ENCODE data around the gene ATG16L1. TPM values are rescaled to one million over a fixed set of nuclear protein-coding genes. Genes with fewer than 3 reads are reported as not detected.

The ATG16L1 gene
- total RNA-seq, 4 donors from 2014 or later, result 24.7 to 40.3 (median 30.2) TPM

DNA sequence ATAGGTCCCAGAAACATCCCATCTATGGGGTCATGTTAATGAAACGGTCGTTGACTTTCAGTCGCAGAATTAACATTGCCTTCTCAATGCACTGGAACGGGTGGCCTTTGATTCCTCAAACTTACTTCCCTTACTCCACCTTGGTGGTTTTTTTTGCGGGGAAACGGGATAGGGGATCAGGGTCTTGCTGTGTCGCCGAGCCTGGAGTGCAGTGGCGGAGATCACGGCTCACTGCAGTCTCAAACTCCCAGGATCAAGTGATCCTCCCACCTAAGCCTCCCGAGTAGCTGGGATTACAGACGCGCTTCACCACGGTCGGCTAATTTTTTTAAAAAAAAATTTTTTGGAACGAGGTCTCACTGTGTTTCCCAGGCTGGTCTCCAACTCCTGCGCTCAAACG lies 754 bp downstream of the ATG16L1 start:
- no peak for DNase-seq (ENCODE audit: extremely low spot score)
- Histone ChIP-seq H3K9me3 (no peaks in the 10 kb centered on the region), H3K27ac (replicated peaks in 1 of 4) (peak overlapping the region; percentile 82 to 95 (median 92)), H3K36me3 (peaks cover 8 to 27% (median 15%) of the 10 kb centered on the region in 4 donors), H3K4me1 (peaks cover 18 to 46% (median 32%) of the 10 kb centered on the region in 4 donors), H3K4me3 (peak overlapping the region; percentile 73 to 97 (median 92)), H3K27me3 (no peaks in the 10 kb centered on the region)
- intact Hi-C loops (cut with DNase I), result loop anchor here (5.0 kb wide), 3 partner anchors 190 to 645 kb away; no protein-coding TSS in a partner anchor
- TF ChIP-seq, protein P1, sequence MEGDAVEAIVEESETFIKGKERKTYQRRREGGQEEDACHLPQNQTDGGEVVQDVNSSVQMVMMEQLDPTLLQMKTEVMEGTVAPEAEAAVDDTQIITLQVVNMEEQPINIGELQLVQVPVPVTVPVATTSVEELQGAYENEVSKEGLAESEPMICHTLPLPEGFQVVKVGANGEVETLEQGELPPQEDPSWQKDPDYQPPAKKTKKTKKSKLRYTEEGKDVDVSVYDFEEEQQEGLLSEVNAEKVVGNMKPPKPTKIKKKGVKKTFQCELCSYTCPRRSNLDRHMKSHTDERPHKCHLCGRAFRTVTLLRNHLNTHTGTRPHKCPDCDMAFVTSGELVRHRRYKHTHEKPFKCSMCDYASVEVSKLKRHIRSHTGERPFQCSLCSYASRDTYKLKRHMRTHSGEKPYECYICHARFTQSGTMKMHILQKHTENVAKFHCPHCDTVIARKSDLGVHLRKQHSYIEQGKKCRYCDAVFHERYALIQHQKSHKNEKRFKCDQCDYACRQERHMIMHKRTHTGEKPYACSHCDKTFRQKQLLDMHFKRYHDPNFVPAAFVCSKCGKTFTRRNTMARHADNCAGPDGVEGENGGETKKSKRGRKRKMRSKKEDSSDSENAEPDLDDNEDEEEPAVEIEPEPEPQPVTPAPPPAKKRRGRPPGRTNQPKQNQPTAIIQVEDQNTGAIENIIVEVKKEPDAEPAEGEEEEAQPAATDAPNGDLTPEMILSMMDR (IDR thresholded peaks at IDR 0.05), result no peak
- no peak for TF ChIP-seq POLR2A (IDR thresholded peaks at IDR 0.05; ENCODE audit: low read depth)
- no peak for TF ChIP-seq EP300 (IDR thresholded peaks at IDR 0.05)
- TF ChIP-seq POLR2AphosphoS5 (IDR thresholded peaks at IDR 0.05), result no peak
- WGBS, result 0% methylated on average over 17 of the region's 18 CpGs

DNA sequence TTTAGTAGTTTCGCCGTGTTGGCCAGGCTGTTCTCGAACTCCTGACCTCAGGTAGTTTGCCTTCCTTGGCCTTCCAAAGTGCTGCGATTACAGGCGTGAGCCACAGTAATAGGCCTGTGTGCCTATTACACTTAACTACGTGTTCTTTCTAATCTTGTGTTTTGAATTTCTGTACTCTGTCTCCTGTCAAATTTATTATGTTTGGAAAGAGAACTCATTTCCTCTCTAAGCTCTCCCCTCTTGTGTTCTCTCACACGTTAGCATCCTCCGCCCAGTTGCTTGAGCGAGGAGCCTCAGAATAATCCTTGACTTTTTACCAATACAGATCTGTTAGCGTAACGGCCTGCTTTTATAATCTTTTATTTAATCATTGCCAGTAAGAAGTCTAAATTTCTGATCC lies 3.7 kb downstream of the ATG16L1 start:
- Histone ChIP-seq H3K27me3 (no peaks in the 10 kb centered on the region), H3K4me3 (no peak overlapping the region), H3K4me1 (peaks cover 18 to 46% (median 32%) of the 10 kb centered on the region in 4 donors), H3K36me3 (peaks cover 16 to 57% (median 40%) of the 10 kb centered on the region in 4 donors), H3K9me3 (no peaks in the 10 kb centered on the region), H3K27ac (replicated peaks in 1 of 4) (no peak overlapping the region)
- WGBS, result 82% methylated on average over 11 of the region's 11 CpGs
- TF ChIP-seq, protein P1 (IDR thresholded peaks at IDR 0.05), result no peak
- TF ChIP-seq POLR2AphosphoS5 (IDR thresholded peaks at IDR 0.05), result no peak
- no peak for TF ChIP-seq POLR2A (IDR thresholded peaks at IDR 0.05; ENCODE audit: low read depth)
- TF ChIP-seq EP300 (IDR thresholded peaks at IDR 0.05), result no peak
- intact Hi-C loops (cut with DNase I), result no loop called here
- no peak for DNase-seq (ENCODE audit: extremely low spot score)

DNA sequence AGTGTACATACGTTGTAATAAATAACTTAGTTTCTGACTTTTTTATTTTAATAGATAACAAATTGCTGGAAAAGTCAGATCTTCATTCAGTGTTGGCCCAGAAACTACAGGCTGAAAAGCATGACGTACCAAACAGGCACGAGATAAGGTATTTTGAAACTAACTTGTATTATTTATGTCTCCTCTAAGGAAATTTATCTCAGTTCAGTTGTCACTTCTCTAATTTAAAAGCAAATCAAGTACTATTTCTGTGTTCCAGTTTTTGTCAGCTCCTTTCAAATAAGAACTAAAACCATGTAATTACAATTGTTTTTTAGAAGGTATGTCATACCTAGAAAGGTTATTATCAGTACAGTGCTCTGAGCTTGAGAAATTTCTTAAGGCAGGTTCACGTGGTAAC lies 4.6 kb downstream of the ATG16L1 start:
- intact Hi-C loops (cut with DNase I), result no loop called here
- DNase-seq (ENCODE audit: extremely low spot score), result no peak
- no peaks in the 10 kb centered on the region for H3K9me3 ChIP-seq
- no peaks in the 10 kb centered on the region for H3K27me3 ChIP-seq
- 86% methylated on average over 4 of the region's 4 CpGs for WGBS
- no peak overlapping the region for H3K27ac ChIP-seq (replicated peaks in 1 of 4)
- peaks cover 22 to 66% (median 48%) of the 10 kb centered on the region in 4 donors for H3K36me3 ChIP-seq
- TF ChIP-seq EP300 (IDR thresholded peaks at IDR 0.05) (no peak), POLR2AphosphoS5 (IDR thresholded peaks at IDR 0.05) (no peak), POLR2A (IDR thresholded peaks at IDR 0.05; ENCODE audit: low read depth) (no peak)
- TF ChIP-seq, protein P1 (IDR thresholded peaks at IDR 0.05), result no peak
- H3K4me3 ChIP-seq, result no peak overlapping the region
- peaks cover 18 to 43% (median 32%) of the 10 kb centered on the region in 4 donors for H3K4me1 ChIP-seq

DNA sequence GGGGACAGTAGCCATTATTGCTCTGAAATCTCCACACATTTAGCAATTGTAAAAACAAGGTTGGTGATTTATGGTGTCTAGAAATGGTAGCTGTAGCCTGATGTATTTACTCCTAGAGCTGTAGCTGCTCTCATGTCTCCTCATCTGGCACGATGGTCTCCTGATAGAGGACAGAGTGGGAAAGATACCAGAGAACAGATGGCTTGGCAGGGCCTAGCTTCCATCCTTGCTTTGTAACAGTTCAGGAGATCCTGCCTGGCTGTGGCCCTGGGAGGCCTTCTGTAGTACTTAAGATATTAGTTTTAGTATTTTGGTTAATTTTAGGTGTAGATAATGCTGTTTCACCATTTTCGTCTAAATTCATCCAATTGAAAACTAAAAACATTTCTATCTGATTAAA lies 6.7 kb downstream of the ATG16L1 start:
- intact Hi-C loops (cut with DNase I), result no loop called here
- no peak for DNase-seq (ENCODE audit: extremely low spot score)
- 89% methylated on average over 2 of the region's 2 CpGs for WGBS
- Histone ChIP-seq H3K27me3 (no peaks in the 10 kb centered on the region), H3K4me3 (no peak overlapping the region), H3K4me1 (peaks cover 9 to 29% (median 21%) of the 10 kb centered on the region in 4 donors), H3K27ac (replicated peaks in 1 of 4) (no peak overlapping the region), H3K36me3 (peaks cover 37 to 87% (median 67%) of the 10 kb centered on the region in 4 donors), H3K9me3 (no peaks in the 10 kb centered on the region)
- TF ChIP-seq, protein P1 (IDR thresholded peaks at IDR 0.05), result no peak
- TF ChIP-seq EP300 (IDR thresholded peaks at IDR 0.05), result no peak
- no peak for TF ChIP-seq POLR2A (IDR thresholded peaks at IDR 0.05; ENCODE audit: low read depth)
- no peak for TF ChIP-seq POLR2AphosphoS5 (IDR thresholded peaks at IDR 0.05)

DNA sequence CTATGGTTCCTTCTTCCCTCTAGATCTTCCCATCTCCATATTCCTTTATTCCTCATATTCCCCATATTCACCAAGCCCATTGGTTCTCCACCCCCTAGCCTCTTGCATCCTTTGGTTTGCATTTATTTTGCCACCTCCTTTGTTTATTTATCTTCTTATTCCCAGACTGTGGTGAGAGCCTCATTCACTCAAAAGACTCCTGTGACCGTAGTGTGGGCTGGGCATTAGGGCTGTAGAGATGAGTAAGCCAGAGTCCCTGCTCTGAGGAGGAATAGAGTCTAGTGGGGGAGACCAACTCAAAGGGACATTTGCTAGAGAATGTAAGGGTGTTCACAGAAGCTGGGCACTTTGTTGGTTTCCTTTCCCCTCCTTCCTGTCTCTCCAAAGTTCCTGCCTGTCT lies 8.3 kb downstream of the ATG16L1 start:
- no peak for DNase-seq (ENCODE audit: extremely low spot score)
- Histone ChIP-seq H3K27me3 (no peaks in the 10 kb centered on the region), H3K27ac (replicated peaks in 1 of 4) (no peak overlapping the region), H3K36me3 (peaks cover 53 to 98% (median 78%) of the 10 kb centered on the region in 4 donors), H3K4me1 (peaks cover 0 to 14% (median 6%) of the 10 kb centered on the region in 4 donors), H3K9me3 (no peaks in the 10 kb centered on the region), H3K4me3 (no peak overlapping the region)
- WGBS, result 82% methylated on average over 1 of the region's 1 CpG
- intact Hi-C loops (cut with DNase I), result no loop called here
- TF ChIP-seq EP300 (IDR thresholded peaks at IDR 0.05), result no peak
- no peak for TF ChIP-seq POLR2A (IDR thresholded peaks at IDR 0.05; ENCODE audit: low read depth)
- TF ChIP-seq, protein P1 (IDR thresholded peaks at IDR 0.05), result no peak
- TF ChIP-seq POLR2AphosphoS5 (IDR thresholded peaks at IDR 0.05), result no peak

All from esophagus muscularis mucosa (tissue), 4 donors.